ENCODE data around the gene EBF3. TPM values are rescaled to one million over a fixed set of nuclear protein-coding genes. Genes with fewer than 3 reads are reported as not detected.

The EBF3 gene
- total RNA-seq, 4 donors from 2014 or later = 5.5 to 10.4 (median 8.2) TPM

GRCh38 chr10:129841071-129841470, 123.0 kb downstream of the EBF3 start:
- Histone ChIP-seq H3K27ac (no peak overlapping the region), H3K36me3 (peaks cover 0 to 9% of the 10 kb centered on the region in 2 donors), H3K9me3 (no peaks in the 10 kb centered on the region), H3K4me1 (no peaks in the 10 kb centered on the region), H3K27me3 (no peaks in the 10 kb centered on the region), H3K4me3 (no peak overlapping the region)
- TF ChIP-seq, protein P1, sequence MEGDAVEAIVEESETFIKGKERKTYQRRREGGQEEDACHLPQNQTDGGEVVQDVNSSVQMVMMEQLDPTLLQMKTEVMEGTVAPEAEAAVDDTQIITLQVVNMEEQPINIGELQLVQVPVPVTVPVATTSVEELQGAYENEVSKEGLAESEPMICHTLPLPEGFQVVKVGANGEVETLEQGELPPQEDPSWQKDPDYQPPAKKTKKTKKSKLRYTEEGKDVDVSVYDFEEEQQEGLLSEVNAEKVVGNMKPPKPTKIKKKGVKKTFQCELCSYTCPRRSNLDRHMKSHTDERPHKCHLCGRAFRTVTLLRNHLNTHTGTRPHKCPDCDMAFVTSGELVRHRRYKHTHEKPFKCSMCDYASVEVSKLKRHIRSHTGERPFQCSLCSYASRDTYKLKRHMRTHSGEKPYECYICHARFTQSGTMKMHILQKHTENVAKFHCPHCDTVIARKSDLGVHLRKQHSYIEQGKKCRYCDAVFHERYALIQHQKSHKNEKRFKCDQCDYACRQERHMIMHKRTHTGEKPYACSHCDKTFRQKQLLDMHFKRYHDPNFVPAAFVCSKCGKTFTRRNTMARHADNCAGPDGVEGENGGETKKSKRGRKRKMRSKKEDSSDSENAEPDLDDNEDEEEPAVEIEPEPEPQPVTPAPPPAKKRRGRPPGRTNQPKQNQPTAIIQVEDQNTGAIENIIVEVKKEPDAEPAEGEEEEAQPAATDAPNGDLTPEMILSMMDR (IDR thresholded peaks at IDR 0.05 in 4 of 5, conservative IDR thresholded peaks at IDR 0.05 in 1 of 5) = no peak
- no peak for TF ChIP-seq POLR2A (IDR thresholded peaks at IDR 0.05)
- ATAC-seq (no peak), DNase-seq (no peak)
- in situ Hi-C loops (cut with MboI; ENCODE audit: low sequenced_read_pairs in 4 of 4) (no loop called here), intact Hi-C loops (cut with DNase I; ENCODE audit: low total_unique reads) (no loop called here)

DNA sequence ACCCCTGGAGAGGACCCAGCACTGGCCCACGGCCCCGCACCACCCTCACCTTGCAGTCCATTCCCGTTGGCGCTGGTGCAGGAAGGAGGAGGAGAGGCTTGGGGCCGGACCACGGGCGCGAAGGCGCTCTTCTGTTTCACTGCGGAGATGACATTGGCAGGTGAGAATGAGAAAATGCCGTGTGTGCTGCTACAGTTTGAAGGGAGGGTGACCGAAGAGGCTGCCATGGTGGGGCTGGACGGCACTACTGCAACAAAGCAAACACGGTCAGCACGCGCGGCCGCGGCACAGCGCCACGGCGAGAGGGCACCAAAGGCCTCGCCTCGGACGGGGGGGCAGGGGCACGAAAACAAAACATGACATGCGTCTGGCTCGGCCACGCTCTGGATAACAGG, 123.9 kb downstream of the EBF3 start:
- Histone ChIP-seq H3K36me3 (peaks cover 0 to 9% of the 10 kb centered on the region in 2 donors), H3K4me1 (no peaks in the 10 kb centered on the region), H3K27me3 (no peaks in the 10 kb centered on the region), H3K4me3 (no peak overlapping the region), H3K27ac (no peak overlapping the region), H3K9me3 (no peaks in the 10 kb centered on the region)
- in situ Hi-C loops (cut with MboI; ENCODE audit: low sequenced_read_pairs in 4 of 4) = no loop called here
- no peak for ATAC-seq
- intact Hi-C loops (cut with DNase I; ENCODE audit: low total_unique reads) = no loop called here
- TF ChIP-seq, protein P1 (IDR thresholded peaks at IDR 0.05 in 4 of 5, conservative IDR thresholded peaks at IDR 0.05 in 1 of 5) = no peak
- TF ChIP-seq POLR2A (IDR thresholded peaks at IDR 0.05) = no peak
- DNase-seq = no peak

DNA sequence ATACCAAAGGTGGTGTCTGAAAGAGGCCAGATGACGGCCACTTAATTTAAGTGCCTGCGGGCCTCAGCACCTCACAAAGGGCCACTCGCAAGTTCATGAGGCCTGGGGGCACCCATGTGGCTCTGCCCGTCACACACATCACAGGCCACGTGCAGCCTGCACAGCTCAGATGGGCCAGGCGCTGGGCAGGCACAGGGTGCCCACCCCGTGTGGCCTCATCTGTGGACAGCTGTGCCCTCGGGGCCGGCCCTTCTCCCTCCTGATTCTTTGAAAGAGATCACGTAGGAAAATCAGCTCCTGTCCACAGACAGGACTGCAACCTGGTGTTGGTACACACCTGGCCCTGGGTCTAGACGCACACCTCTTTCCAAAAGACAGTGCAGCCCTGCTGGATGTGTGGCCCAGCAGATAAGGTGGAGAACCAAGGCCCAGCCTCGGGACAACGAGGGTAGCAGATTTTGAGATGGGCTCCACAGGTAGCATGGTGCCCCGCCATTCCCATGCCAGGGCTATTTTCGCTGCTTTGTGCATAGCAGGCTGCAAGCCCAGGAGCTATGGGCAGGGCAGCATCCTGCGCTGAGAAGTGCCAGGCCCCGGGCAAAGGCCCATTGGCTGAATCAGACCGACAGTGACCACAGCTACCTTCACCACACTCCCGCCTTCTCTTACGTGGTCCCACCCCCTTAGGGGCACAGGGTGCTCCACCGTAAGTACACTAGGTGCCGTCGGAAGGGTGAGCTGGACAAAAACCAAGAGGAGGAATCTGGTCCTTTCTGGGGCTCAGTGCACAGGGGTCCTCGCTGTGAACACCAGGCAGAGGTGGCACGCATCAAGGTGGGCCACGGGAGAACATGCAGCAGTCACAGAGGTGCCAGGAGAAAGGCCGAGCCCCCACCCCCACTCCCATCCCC, 124.5 kb downstream of the EBF3 start:
- no peaks in the 10 kb centered on the region for H3K9me3 ChIP-seq
- no peak overlapping the region for H3K4me3 ChIP-seq
- intact Hi-C loops (cut with DNase I; ENCODE audit: low total_unique reads) (no loop called here), in situ Hi-C loops (cut with MboI; ENCODE audit: low sequenced_read_pairs in 4 of 4) (no loop called here)
- TF ChIP-seq POLR2A (IDR thresholded peaks at IDR 0.05) = no peak
- TF ChIP-seq, protein P1 (IDR thresholded peaks at IDR 0.05 in 4 of 5, conservative IDR thresholded peaks at IDR 0.05 in 1 of 5) = no peak
- no peak overlapping the region for H3K27ac ChIP-seq
- no peak for ATAC-seq
- H3K4me1 ChIP-seq = no peaks in the 10 kb centered on the region
- no peaks in the 10 kb centered on the region for H3K27me3 ChIP-seq
- peaks cover 0 to 9% of the 10 kb centered on the region in 2 donors for H3K36me3 ChIP-seq
- DNase-seq = no peak

DNA sequence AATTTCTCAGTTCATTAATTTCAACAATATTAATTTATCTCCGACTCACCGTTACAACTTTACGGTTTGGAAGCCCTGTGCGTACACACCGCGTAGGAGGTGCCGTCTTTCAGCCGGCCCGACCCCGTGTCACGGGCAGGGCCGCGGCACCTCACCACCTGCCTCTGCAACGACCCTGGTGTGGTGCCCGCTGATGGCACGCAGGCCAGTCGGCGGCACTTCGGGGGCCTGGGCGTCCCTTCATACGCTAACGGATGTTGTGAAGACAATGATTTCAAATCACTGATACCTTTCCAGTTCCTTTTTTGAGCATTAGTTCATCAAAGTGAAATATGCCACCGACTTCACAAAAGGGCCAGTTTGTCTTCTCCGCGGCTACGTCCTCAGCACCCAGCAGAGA, 125.3 kb downstream of the EBF3 start:
- Histone ChIP-seq H3K36me3 (peaks cover 0 to 9% of the 10 kb centered on the region in 2 donors), H3K27me3 (no peaks in the 10 kb centered on the region), H3K4me3 (no peak overlapping the region), H3K27ac (no peak overlapping the region), H3K4me1 (peaks cover 0 to 3% of the 10 kb centered on the region in 2 donors), H3K9me3 (no peaks in the 10 kb centered on the region)
- TF ChIP-seq, protein P1 (IDR thresholded peaks at IDR 0.05 in 4 of 5, conservative IDR thresholded peaks at IDR 0.05 in 1 of 5) = no peak
- TF ChIP-seq POLR2A (IDR thresholded peaks at IDR 0.05) = no peak
- DNase-seq = no peak
- intact Hi-C loops (cut with DNase I; ENCODE audit: low total_unique reads) (no loop called here), in situ Hi-C loops (cut with MboI; ENCODE audit: low sequenced_read_pairs in 4 of 4) (no loop called here)
- no peak for ATAC-seq

Data from gastrocnemius medialis (tissue), 4 donors.